ENCODE data around the gene ANO10. TPM values are rescaled to one million over a fixed set of nuclear protein-coding genes. Genes with fewer than 3 reads are reported as not detected.

The ANO10 gene
- total RNA-seq, 1 donor from 2014 or later = 25.1 TPM

Small RNA genes lying within 50 kb of the gene (small RNA-seq; reads per million reads assigned to genes)
- gene RF00019 (ENCODE audit: low replicate concordance) = not detected

Other genes with a start within 250 kb of the ANO10 start
- gene ABHD5, start 68.9 kb upstream of the ANO10 start, total RNA-seq = 49.0 TPM

Measured in skin of body (tissue), 2 donors.